Measurements from ENCODE around the gene HELZ. TPM values are rescaled to one million over a fixed set of nuclear protein-coding genes. Genes with fewer than 3 reads are reported as not detected.

HELZ gene
- total and polyA plus RNA-seq, 2 donors (not counting 1 experiment from before 2014, with no cell fraction given): 10.4 to 97.8 TPM

DNA sequence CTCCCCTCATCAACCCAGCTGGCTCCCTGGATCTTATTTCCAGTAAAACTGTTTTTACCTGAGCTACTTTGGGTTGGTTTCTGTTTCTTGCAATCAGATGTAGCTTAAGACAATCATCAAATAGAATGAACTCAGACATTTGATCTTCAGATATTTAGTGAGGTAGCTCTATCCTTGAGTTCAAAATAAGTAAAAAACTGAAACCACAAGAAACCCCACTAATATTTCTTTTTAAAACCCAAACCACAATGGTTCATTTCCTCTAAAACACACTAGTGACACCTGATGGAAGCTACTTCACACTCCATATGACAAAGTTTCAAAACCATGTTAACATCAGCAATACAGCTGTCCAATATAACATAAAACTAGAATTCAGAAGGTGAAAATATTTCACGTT, 162.9 kb downstream of the HELZ start:
- H3K9me3 Mint-ChIP-seq (ENCODE audit: insufficient read depth): no peaks in the 10 kb centered on the region
- peak overlapping the region in 1 of 2 donors; percentile 31 for H3K27ac ChIP-seq (ENCODE audit: low read length in 2 of 2)

DNA sequence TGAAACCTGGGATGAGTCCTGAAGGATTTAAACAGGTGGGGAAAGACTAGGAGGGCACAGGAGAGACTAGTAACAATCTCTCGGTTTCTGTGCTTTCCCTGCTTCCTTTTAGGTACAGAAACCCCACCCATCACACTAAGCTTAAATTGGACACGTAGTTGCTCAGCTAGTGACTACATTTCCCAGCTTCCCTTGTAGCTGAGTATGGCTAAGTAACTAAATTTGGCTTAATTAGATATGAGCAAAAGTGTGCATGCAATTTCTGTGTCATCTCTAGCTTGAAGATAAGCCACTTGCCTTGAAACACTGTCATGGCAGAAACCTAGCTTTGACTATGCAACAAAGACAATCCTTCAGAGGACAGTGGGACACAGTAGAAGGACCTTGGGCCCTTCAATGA, 164.2 kb downstream of the HELZ start:
- Histone ChIP-seq H2AFZ (ENCODE audit: insufficient read depth, low read depth, low read length, poor library complexity, severe bottlenecking) (no peak overlapping the region), H3K9ac (ENCODE audit: low read length) (no peak overlapping the region), H3K9me3 (ENCODE audit: control extremely low read depth in 1 of 3, control insufficient read depth in 2 of 3, insufficient read depth in 1 of 3, low read length in 2 of 3) (no peaks in the 10 kb centered on the region), H3K4me3 (ENCODE audit: control extremely low read depth in 1 of 5, extremely low read depth in 1 of 5, insufficient read depth in 1 of 5, low read depth in 2 of 5, low read length in 4 of 5) (no peak overlapping the region), H3K4me2 (replicated peaks; ENCODE audit: low read depth, low read length, poor library complexity, severe bottlenecking) (no peak overlapping the region), H4K20me1 (ENCODE audit: control insufficient read depth, insufficient read depth, low read length, poor library complexity, severe bottlenecking) (peaks cover 13% of the 10 kb centered on the region), H3K36me3 (replicated peaks in 1 of 2; ENCODE audit: control extremely low read depth in 1 of 2, control insufficient read depth in 1 of 2, extremely low read depth in 1 of 2, insufficient read depth in 2 of 2, low read length in 1 of 2) (peaks cover 15 to 39% of the 10 kb centered on the region in 2 experiments), H3K4me1 (ENCODE audit: control insufficient read depth in 2 of 2, insufficient read depth in 2 of 2, low read length in 2 of 2) (peaks cover 7 to 12% of the 10 kb centered on the region in 2 donors), H3K27me3 (replicated peaks in 1 of 4; ENCODE audit: control extremely low read depth in 1 of 4, control insufficient read depth in 3 of 4, insufficient read depth in 4 of 4, low read length in 3 of 4) (no peaks in the 10 kb centered on the region), H3K27ac (ENCODE audit: low read length in 2 of 2) (no peak overlapping the region), H3K79me2 (ENCODE audit: control insufficient read depth, insufficient read depth, low read length) (no peaks in the 10 kb centered on the region)
- ChIA-PET POLR2A (no interaction called here), CTCF (interaction anchor here (0.5 kb wide), 1 partner anchor 43 kb away, joined by 3 read pairs; no protein-coding TSS in a partner anchor)
- no peak overlapping the region for H3K27ac Mint-ChIP-seq
- TF ChIP-seq, protein P1, sequence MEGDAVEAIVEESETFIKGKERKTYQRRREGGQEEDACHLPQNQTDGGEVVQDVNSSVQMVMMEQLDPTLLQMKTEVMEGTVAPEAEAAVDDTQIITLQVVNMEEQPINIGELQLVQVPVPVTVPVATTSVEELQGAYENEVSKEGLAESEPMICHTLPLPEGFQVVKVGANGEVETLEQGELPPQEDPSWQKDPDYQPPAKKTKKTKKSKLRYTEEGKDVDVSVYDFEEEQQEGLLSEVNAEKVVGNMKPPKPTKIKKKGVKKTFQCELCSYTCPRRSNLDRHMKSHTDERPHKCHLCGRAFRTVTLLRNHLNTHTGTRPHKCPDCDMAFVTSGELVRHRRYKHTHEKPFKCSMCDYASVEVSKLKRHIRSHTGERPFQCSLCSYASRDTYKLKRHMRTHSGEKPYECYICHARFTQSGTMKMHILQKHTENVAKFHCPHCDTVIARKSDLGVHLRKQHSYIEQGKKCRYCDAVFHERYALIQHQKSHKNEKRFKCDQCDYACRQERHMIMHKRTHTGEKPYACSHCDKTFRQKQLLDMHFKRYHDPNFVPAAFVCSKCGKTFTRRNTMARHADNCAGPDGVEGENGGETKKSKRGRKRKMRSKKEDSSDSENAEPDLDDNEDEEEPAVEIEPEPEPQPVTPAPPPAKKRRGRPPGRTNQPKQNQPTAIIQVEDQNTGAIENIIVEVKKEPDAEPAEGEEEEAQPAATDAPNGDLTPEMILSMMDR (IDR thresholded peaks at IDR 0.05): no peak
- no peak for TF ChIP-seq EZH2 (IDR thresholded peaks at IDR 0.05; ENCODE audit: borderline replicate concordance, insufficient read depth, low read depth, low read length, poor library complexity, severe bottlenecking)
- ATAC-seq (ENCODE audit: low read depth): no peak
- H3K9me3 Mint-ChIP-seq (ENCODE audit: insufficient read depth): no peaks in the 10 kb centered on the region
- no peaks in the 10 kb centered on the region for H3K27me3 Mint-ChIP-seq
- H3K4me3 Mint-ChIP-seq: no peak overlapping the region
- H3K4me1 Mint-ChIP-seq: peaks cover 16% of the 10 kb centered on the region
- WGBS (ENCODE audit: insufficient coverage): 80% methylated on average over 1 of the region's 2 CpGs
- DNase-seq: no peak
- intact Hi-C loops (cut with micrococcal nuclease): no loop called here

More for the DNA sequence above, 162.9 kb downstream of the HELZ start:
- TF ChIP-seq EZH2 (IDR thresholded peaks at IDR 0.05; ENCODE audit: borderline replicate concordance, insufficient read depth, low read depth, low read length, poor library complexity, severe bottlenecking): no peak
- TF ChIP-seq, protein P1 (IDR thresholded peaks at IDR 0.05): no peak
- H3K27me3 ChIP-seq (replicated peaks in 1 of 4; ENCODE audit: control extremely low read depth in 1 of 4, control insufficient read depth in 3 of 4, insufficient read depth in 4 of 4, low read length in 3 of 4): no peaks in the 10 kb centered on the region
- peaks cover 13 to 38% of the 10 kb centered on the region in 2 experiments for H3K36me3 ChIP-seq (replicated peaks in 1 of 2; ENCODE audit: control extremely low read depth in 1 of 2, control insufficient read depth in 1 of 2, extremely low read depth in 1 of 2, insufficient read depth in 2 of 2, low read length in 1 of 2)
- no peaks in the 10 kb centered on the region for H3K79me2 ChIP-seq (ENCODE audit: control insufficient read depth, insufficient read depth, low read length)
- H3K4me1 Mint-ChIP-seq: peaks cover 16% of the 10 kb centered on the region
- no peaks in the 10 kb centered on the region for H3K27me3 Mint-ChIP-seq
- H4K20me1 ChIP-seq (ENCODE audit: control insufficient read depth, insufficient read depth, low read length, poor library complexity, severe bottlenecking): peaks cover 13% of the 10 kb centered on the region
- ATAC-seq (ENCODE audit: low read depth): no peak
- H3K4me1 ChIP-seq (ENCODE audit: control insufficient read depth in 2 of 2, insufficient read depth in 2 of 2, low read length in 2 of 2): peaks cover 7 to 12% of the 10 kb centered on the region in 2 donors
- ChIA-PET CTCF (interaction anchor here (1.0 to 1.2 kb wide), 3 partner anchors 9 to 11 kb away, joined by 3 to 4 read pairs (median 3); no protein-coding TSS in a partner anchor), POLR2A (no interaction called here)
- no CpG with 5 or more reads among the region's 1 CpG for WGBS (ENCODE audit: insufficient coverage)
- H3K4me3 Mint-ChIP-seq: no peak overlapping the region
- no peak overlapping the region for H3K4me3 ChIP-seq (ENCODE audit: control extremely low read depth in 1 of 5, extremely low read depth in 1 of 5, insufficient read depth in 1 of 5, low read depth in 2 of 5, low read length in 4 of 5)
- H3K9me3 ChIP-seq (ENCODE audit: control extremely low read depth in 1 of 3, control insufficient read depth in 2 of 3, insufficient read depth in 1 of 3, low read length in 2 of 3): no peaks in the 10 kb centered on the region
- no peak overlapping the region for H2AFZ ChIP-seq (ENCODE audit: insufficient read depth, low read depth, low read length, poor library complexity, severe bottlenecking)
- DNase-seq: peak; percentile 7
- H3K4me2 ChIP-seq (replicated peaks; ENCODE audit: low read depth, low read length, poor library complexity, severe bottlenecking): no peak overlapping the region
- no peak overlapping the region for H3K9ac ChIP-seq (ENCODE audit: low read length)
- intact Hi-C loops (cut with micrococcal nuclease): no loop called here
- H3K27ac Mint-ChIP-seq: no peak overlapping the region

Data from B cell (primary cell).